IMR-90 (cell line): Measurements from ENCODE around the gene EYS. TPM values are rescaled to one million over a fixed set of nuclear protein-coding genes. Genes with fewer than 3 reads are reported as not detected.

Source experiments
- ATAC-seq: fragments of 200-7000 bp; cut with Tn5 transposase; 2 replicates; pipeline ENCODE4 v1.9.1; 2020; ENCODE audit warnings: low read depth, mild to moderate bottlenecking, moderate library complexity
- BruUV-seq: library from RNA; stranded (reverse); fragments of 400-500 nt; replicated peaks from 2 replicates; lab custom pipeline; 2021; lab: Mats Ljungman, UMichigan
- CTCF ChIA-PET: fragments of 300-600 bp; formaldehyde crosslinking; extraction: SDS; loops from one replicate; lab custom pipeline; 2021; ENCODE audit warnings: antibody characterized with exemption; lab: Yijun Ruan, JAX
- POLR2A ChIA-PET: fragments of 300-600 bp; sonication (Branson Sonifier 250); formaldehyde crosslinking; loops from one replicate; lab custom pipeline; 2022; ENCODE audit warnings: antibody characterized with exemption; ENCODE audit not compliant: unreplicated experiment; lab: Charles Lee
- DNase-seq: peaks from one replicate; pipeline ENCODE4 v3.0.0; 2013
- H2AFZ ChIP-seq: replicated peaks from 2 replicates; pipeline ENCODE3; 2013; ENCODE audit warnings: low read length, mild to moderate bottlenecking; ENCODE audit not compliant: poor library complexity
- H2AK5ac ChIP-seq: 2 replicates; pipeline ENCODE4 v1.6.1; 2013; ENCODE audit warnings: low read depth, low read length, inconsistent platforms
- H2AK9ac ChIP-seq: replicated peaks from 2 replicates; pipeline ENCODE3; 2013; ENCODE audit warnings: mild to moderate bottlenecking, low read depth, low read length, moderate library complexity; ENCODE audit not compliant: poor library complexity
- H2BK120ac ChIP-seq: 2 replicates; pipeline ENCODE4 v1.6.1; 2013; ENCODE audit warnings: low read depth, low read length, inconsistent platforms
- H2BK15ac ChIP-seq: 3 replicates; pipeline ENCODE4 v1.6.1; 2013; ENCODE audit warnings: low read depth, low read length, inconsistent platforms
- H2BK20ac ChIP-seq: 2 replicates; pipeline ENCODE4 v1.6.1; 2013; ENCODE audit warnings: low read depth, mild to moderate bottlenecking, inconsistent platforms, low read length, moderate library complexity
- H2BK5ac ChIP-seq: 2 replicates; pipeline ENCODE4 v1.6.1; 2013; ENCODE audit warnings: mild to moderate bottlenecking, low read depth, low read length, inconsistent platforms; ENCODE audit not compliant: poor library complexity, severe bottlenecking
- H3K14ac ChIP-seq: replicated peaks from 2 replicates; pipeline ENCODE4 v1.6.1; 2013; ENCODE audit warnings: low read depth, low read length, inconsistent platforms
- H3K18ac ChIP-seq: 2 replicates; pipeline ENCODE4 v1.6.1; 2013; ENCODE audit warnings: low read depth, low read length, control low read depth
- H3K23ac ChIP-seq: 2 replicates; pipeline ENCODE4 v1.6.1; 2013; ENCODE audit warnings: low read depth, low read length, inconsistent platforms
- H3K27ac ChIP-seq: 2 replicates; pipeline ENCODE4 v1.5.1; 2013; ENCODE audit warnings: mild to moderate bottlenecking, control low read depth, low read length; ENCODE audit not compliant: insufficient read depth
- H3K27me3 ChIP-seq: 2 replicates; pipeline ENCODE4 v1.6.1; 2013; ENCODE audit warnings: low read length; ENCODE audit not compliant: control insufficient read depth, insufficient read depth
- H3K36me3 ChIP-seq: 2 replicates; pipeline ENCODE4 v1.6.1; 2013; ENCODE audit warnings: low read length, mixed read lengths; ENCODE audit not compliant: control insufficient read depth, insufficient read depth
- H3K4ac ChIP-seq: 2 replicates; pipeline ENCODE4 v1.6.1; 2013; ENCODE audit warnings: low read depth, low read length, inconsistent platforms
- H3K4me1 ChIP-seq: 2 replicates; pipeline ENCODE4 v1.6.1; 2013; ENCODE audit warnings: low read length, mixed read lengths; ENCODE audit not compliant: control insufficient read depth, insufficient read depth
- H3K4me2 ChIP-seq: 2 replicates; pipeline ENCODE4 v1.6.1; 2013; ENCODE audit warnings: low read depth, mild to moderate bottlenecking, control low read depth, low read length, moderate library complexity
- H3K4me3 ChIP-seq: 2 replicates; pipeline ENCODE4 v1.5.1; 2013; ENCODE audit warnings: low read depth, mild to moderate bottlenecking, control low read depth, low read length, moderate library complexity; ENCODE audit not compliant: insufficient read depth
- H3K56ac ChIP-seq: 2 replicates; pipeline ENCODE4 v1.6.1; 2013; ENCODE audit warnings: low read length, inconsistent platforms; ENCODE audit not compliant: insufficient read depth; ENCODE audit errors: extremely low read depth
- H3K79me1 ChIP-seq, 2 experiments: 2 replicates each; pipeline ENCODE4 v1.6.1; 2013; ENCODE audit warnings: low read length in 2 of 2, inconsistent platforms in 1 of 2, low read depth in 1 of 2
- H3K9ac ChIP-seq: 2 replicates; pipeline ENCODE4 v1.6.1; 2013; ENCODE audit warnings: low read depth, low read length, control low read depth
- H3K9me1 ChIP-seq: 2 replicates; pipeline ENCODE4 v1.6.1; 2013; ENCODE audit warnings: low read length, inconsistent platforms; ENCODE audit not compliant: insufficient read depth
- H3K9me3 ChIP-seq: 2 replicates; pipeline ENCODE4 v1.6.1; 2013; ENCODE audit warnings: low read length; ENCODE audit not compliant: control insufficient read depth, insufficient read depth
- H4K20me1 ChIP-seq: 2 replicates; pipeline ENCODE4 v1.6.1; 2013; ENCODE audit warnings: low read length, inconsistent platforms; ENCODE audit not compliant: insufficient read depth
- H4K5ac ChIP-seq: 2 replicates; pipeline ENCODE4 v1.6.1; 2013; ENCODE audit warnings: mild to moderate bottlenecking, low read depth, low read length, control low read depth
- H4K8ac ChIP-seq, 2 experiments: 2 replicates each; pipeline ENCODE4 v1.6.1; 2013; ENCODE audit warnings: low read depth in 2 of 2, low read length in 2 of 2, control low read depth in 1 of 2, inconsistent platforms in 1 of 2
- H4K91ac ChIP-seq: 2 replicates; pipeline ENCODE4 v1.6.1; 2013; ENCODE audit warnings: low read depth, low read length, inconsistent platforms; ENCODE audit not compliant: insufficient read depth
- BHLHE40 ChIP-seq: fragments of 150-350 bp; IDR thresholded peaks from 2 replicates; pipeline ENCODE4 v1.6.1; 2016; ENCODE audit warnings: mild to moderate bottlenecking, low read depth, low read length
- CEBPB ChIP-seq: IDR thresholded peaks from 2 replicates; pipeline ENCODE4 v1.6.1; 2012; ENCODE audit warnings: low read depth, low read length, improper control_type of control experiment
- CHD1 ChIP-seq: IDR thresholded peaks from 2 replicates; pipeline ENCODE4 v1.6.1; 2012; ENCODE audit warnings: low read depth, low read length, improper control_type of control experiment
- CTCF ChIP-seq: conservative IDR thresholded peaks from 2 replicates; pipeline ENCODE4 v1.5.1; 2012; ENCODE audit warnings: mild to moderate bottlenecking, low read depth, low read length, improper control_type of control experiment
- ELK1 ChIP-seq: fragments of 150-350 bp; IDR thresholded peaks from 2 replicates; pipeline ENCODE4 v1.6.1; 2016; ENCODE audit warnings: low read depth, mild to moderate bottlenecking, low read length, moderate library complexity, borderline replicate concordance
- FOS ChIP-seq: fragments of 150-350 bp; IDR thresholded peaks from 2 replicates; pipeline ENCODE4 v1.6.1; 2016; ENCODE audit warnings: low read depth, low read length
- MAFK ChIP-seq: IDR thresholded peaks from 2 replicates; pipeline ENCODE4 v1.6.1; 2012; ENCODE audit warnings: low read depth, low read length, improper control_type of control experiment
- MAZ ChIP-seq: IDR thresholded peaks from 2 replicates; pipeline ENCODE4 v1.6.1; 2012; ENCODE audit warnings: low read depth, mild to moderate bottlenecking, low read length, improper control_type of control experiment, moderate library complexity, borderline replicate concordance
- MXI1 ChIP-seq: IDR thresholded peaks from 2 replicates; pipeline ENCODE4 v1.6.1; 2012; ENCODE audit warnings: low read depth, mild to moderate bottlenecking, low read length, moderate library complexity, borderline replicate concordance
- NFE2L2 ChIP-seq: fragments of 150-350 bp; IDR thresholded peaks from 2 replicates; pipeline ENCODE4 v1.6.1; 2016; ENCODE audit warnings: low read depth, mild to moderate bottlenecking, low read length
- POLR2A ChIP-seq: IDR thresholded peaks from 2 replicates; pipeline ENCODE4 v1.6.1; 2012; ENCODE audit warnings: mild to moderate bottlenecking, low read depth, low read length
- RAD21 ChIP-seq: IDR thresholded peaks from 2 replicates; pipeline ENCODE4 v1.6.1; 2012; ENCODE audit warnings: low read length, improper control_type of control experiment
- RCOR1 ChIP-seq: IDR thresholded peaks from 2 replicates; pipeline ENCODE4 v1.6.1; 2012; ENCODE audit warnings: mild to moderate bottlenecking, low read length, improper control_type of control experiment; ENCODE audit not compliant: insufficient replicate concordance
- RFX5 ChIP-seq: IDR thresholded peaks from 2 replicates; pipeline ENCODE4 v1.8.0; 2012; ENCODE audit warnings: low read depth, mild to moderate bottlenecking, low read length, moderate library complexity
- SMC3 ChIP-seq: fragments of 150-350 bp; IDR thresholded peaks from 2 replicates; pipeline ENCODE4 v1.6.1; 2016; ENCODE audit warnings: low read depth, mild to moderate bottlenecking, antibody characterized with exemption, low read length, moderate library complexity
- USF2 ChIP-seq: fragments of 150-350 bp; IDR thresholded peaks from 2 replicates; pipeline ENCODE4 v1.6.1; 2017; ENCODE audit warnings: mild to moderate bottlenecking, antibody characterized with exemption, low read length, low read depth
- WGBS, 2 experiments: methylation state at CpG; one replicate each; pipeline versions ENCODE4 v1.1.5 to v1.1.7; 2013; ENCODE audit warnings: missing lambda C conversion rate in 2 of 2; ENCODE audit not compliant: insufficient read length in 1 of 2; ENCODE audit errors: extremely low coverage in 2 of 2; 5-methylcytosine and 5-hydroxymethylcytosine counted together
- dilution Hi-C: fragments of 300-500 bp; cut with HindIII; formaldehyde crosslinking; loops from one replicate; pipeline ENCODE4 v1.14.3; 2018; ENCODE audit warnings: low sequenced_read_pairs; ENCODE audit not compliant: unreplicated experiment
- in situ Hi-C: fragments of 300-500 bp; cut with MboI; formaldehyde crosslinking; loops from 3 replicates; pipeline ENCODE4 v1.14.3; 2019; ENCODE audit warnings: low sequenced_read_pairs, inconsistent platforms, mixed read lengths
- intact Hi-C: fragments of 100-400 bp; cut with micrococcal nuclease; formaldehyde crosslinking; loops from 2 replicates; pipeline ENCODE4 v1.10.0; 2022
- polyA plus RNA-seq, 3 experiments: library from polyadenylated mRNA; depleted of rRNA; stranded (reverse); fragments of >200 nt; gene quantifications; 2 replicates each; pipeline ENCODE4 v1.2.3, GENCODE V29; 2012; ENCODE audit warnings: low replicate concordance in 1 of 3
- total RNA-seq: library from RNA; depleted of rRNA; stranded (reverse); fragments of >200 nt; gene quantifications from 2 replicates; pipeline ENCODE4 v1.2.3, GENCODE V29; 2012

Gene EYS
- total and polyA plus RNA-seq, 2 of the 4 experiments (the other 2 are of a cell fraction) = under 0.01 TPM; not detected in 1

GRCh38 chr6:64103480-64103879 lies 1603.5 kb downstream of the EYS start:
- BruUV-seq = no TSS peak
- Histone ChIP-seq H3K4me2 (peak overlapping the region; percentile 87; the same call in 1 of the 2 replicates), H3K56ac (no peak overlapping the region), H2AFZ (no peak overlapping the region), H3K27me3 (no peaks in the 10 kb centered on the region), H4K20me1 (no peaks in the 10 kb centered on the region), H3K4me3 (no peak overlapping the region), H3K4ac (no peak overlapping the region), H4K5ac (no peak overlapping the region; the same call in 1 of the 2 replicates), H3K27ac (no peak overlapping the region), H3K36me3 (no peaks in the 10 kb centered on the region), H3K79me1 (no peaks in the 10 kb centered on the region), H3K23ac (no peak overlapping the region; the same call in 1 of the 2 replicates), H3K4me1 (0 out of 2 replicates have a peak, but pooled peaks cover 2% of the 10 kb centered on the region), H2AK5ac (no peak overlapping the region), H2AK9ac (no peak overlapping the region), H2BK5ac (peak overlapping the region; percentile 62), H3K9me3 (no peaks in the 10 kb centered on the region), H2BK15ac (no peak overlapping the region), H2BK120ac (peak overlapping the region; percentile 37; the same call in 1 of the 2 replicates), H4K8ac (peak overlapping the region in 1 of 2 experiments; percentile 12; a peak in 1 of 4 replicates), H3K9ac (no peak overlapping the region), H4K91ac (no peak overlapping the region), H2BK20ac (0 out of 2 replicates have a peak overlapping the region, but pooled peaks have one; percentile 20), H3K9me1 (no peaks in the 10 kb centered on the region), H3K18ac (peak overlapping the region; percentile 52; the same call in 1 of the 2 replicates), H3K14ac (peak overlapping the region; percentile 6; the same call in 1 of the 2 replicates)
- DNase-seq (peak; percentile 48), ATAC-seq (peak; percentile 56; the same call in 1 of the 2 replicates)
- ChIA-PET CTCF (no interaction called here), POLR2A (no interaction called here)
- dilution Hi-C loops (no loop called here), intact Hi-C loops (no loop called here), in situ Hi-C loops (no loop called here)
- 71% methylated on average over 1 of the region's 1 CpG; no CpG with 5 or more reads in 1 of the 2 experiments for WGBS, 2 experiments
- TF ChIP-seq MAFK = no peak
- no peak for TF ChIP-seq MAZ
- TF ChIP-seq FOS = no peak
- TF ChIP-seq CEBPB = no peak
- TF ChIP-seq RCOR1 = no peak
- no peak for TF ChIP-seq RFX5
- TF ChIP-seq ELK1 = no peak
- TF ChIP-seq CHD1 = no peak
- TF ChIP-seq MXI1 = no peak
- TF ChIP-seq CTCF = no peak
- TF ChIP-seq NFE2L2 = no peak
- no peak for TF ChIP-seq RAD21
- no peak for TF ChIP-seq POLR2A
- TF ChIP-seq SMC3 = no peak
- TF ChIP-seq USF2 = no peak
- no peak for TF ChIP-seq BHLHE40
